ENCODE data around the gene MGMT. TPM values are rescaled to one million over a fixed set of nuclear protein-coding genes. Genes with fewer than 3 reads are reported as not detected.

Gene MGMT
- total and polyA plus RNA-seq, 2 of the 4 experiments (the other 2 are of a cell fraction), result 11.5 to 17.8 TPM

DNA sequence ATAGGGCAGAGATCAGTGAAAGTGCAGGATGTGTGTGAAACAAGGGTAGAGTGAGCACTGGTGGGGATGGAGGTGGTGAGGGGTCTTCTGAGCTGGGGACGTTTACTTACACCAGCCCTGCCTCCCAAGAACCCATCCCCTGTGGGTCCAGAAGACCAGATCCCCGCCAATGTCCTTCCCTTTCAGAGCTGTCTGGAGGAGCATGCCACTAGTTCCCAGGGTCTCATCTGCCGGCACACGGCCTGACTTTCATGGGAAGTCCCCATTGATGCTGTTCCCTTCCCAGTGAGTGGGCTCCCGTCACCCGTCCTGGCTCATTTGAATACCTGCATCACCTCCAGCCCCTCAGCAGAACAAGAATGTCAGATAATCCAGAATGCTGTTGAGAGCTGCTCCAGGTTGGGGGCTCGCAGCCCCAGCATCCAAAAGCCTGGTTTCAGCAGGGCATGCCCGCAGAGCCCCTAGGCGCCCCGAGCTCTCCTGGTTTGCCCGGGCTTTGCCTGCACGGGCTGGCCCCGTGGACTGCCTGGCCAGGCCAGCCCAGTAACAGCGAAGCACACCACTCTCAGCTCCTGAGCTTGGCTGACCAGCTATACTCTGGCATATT, 246.7 kb downstream of the MGMT start:
- Histone ChIP-seq H3K4me3 (ENCODE audit: insufficient read depth, low read depth, low read length) (no peak overlapping the region), H3K27me3 (ENCODE audit: control insufficient read depth, insufficient read depth, low read length) (no peaks in the 10 kb centered on the region), H3K4me2 (ENCODE audit: low read depth, low read length) (no peak overlapping the region), H2BK15ac (ENCODE audit: low read depth, low read length) (no peak overlapping the region), H2BK120ac (ENCODE audit: low read depth, low read length) (no peak overlapping the region), H2AFZ (replicated peaks; ENCODE audit: low read length, poor library complexity) (no peak overlapping the region), H3K14ac (replicated peaks; ENCODE audit: low read depth, low read length) (no peak overlapping the region), H3K4me1 (ENCODE audit: control insufficient read depth, insufficient read depth, low read length) (no peaks in the 10 kb centered on the region), H3K23ac (ENCODE audit: low read depth, low read length) (no peak overlapping the region), H3K27ac (ENCODE audit: insufficient read depth, low read length) (no peak overlapping the region), H2BK5ac (ENCODE audit: low read depth, low read length, poor library complexity, severe bottlenecking) (no peak overlapping the region), H3K56ac (ENCODE audit: extremely low read depth, insufficient read depth, low read length) (no peak overlapping the region), H4K91ac (ENCODE audit: insufficient read depth, low read depth, low read length) (no peak overlapping the region), H4K8ac (ENCODE audit: low read depth in 2 of 2, low read length in 2 of 2) (no peak overlapping the region), H3K9me1 (ENCODE audit: insufficient read depth, low read length) (no peaks in the 10 kb centered on the region), H2AK5ac (ENCODE audit: low read depth, low read length) (no peak overlapping the region), H3K4ac (ENCODE audit: low read depth, low read length) (no peak overlapping the region), H3K36me3 (ENCODE audit: control insufficient read depth, insufficient read depth, low read length) (no peaks in the 10 kb centered on the region; the same call in 1 of the 2 replicates), H4K20me1 (ENCODE audit: insufficient read depth, low read length) (no peaks in the 10 kb centered on the region), H4K5ac (ENCODE audit: low read depth, low read length) (no peak overlapping the region), H3K9me3 (ENCODE audit: control insufficient read depth, insufficient read depth, low read length) (no peaks in the 10 kb centered on the region), H3K9ac (ENCODE audit: low read depth, low read length) (no peak overlapping the region), H2BK20ac (ENCODE audit: low read depth, low read length) (no peak overlapping the region), H3K18ac (ENCODE audit: low read depth, low read length) (no peak overlapping the region), H3K79me1 (ENCODE audit: low read depth in 1 of 2, low read length in 2 of 2) (no peaks in the 10 kb centered on the region), H2AK9ac (replicated peaks; ENCODE audit: low read depth, low read length, poor library complexity) (no peak overlapping the region)
- dilution Hi-C loops (cut with HindIII; ENCODE audit: low sequenced_read_pairs, unreplicated experiment) (no loop called here), in situ Hi-C loops (cut with MboI; ENCODE audit: low sequenced_read_pairs) (no loop called here), intact Hi-C loops (cut with micrococcal nuclease) (no loop called here)
- TF ChIP-seq RFX5 (IDR thresholded peaks at IDR 0.05; ENCODE audit: low read depth, low read length) (no peak), BHLHE40 (IDR thresholded peaks at IDR 0.05; ENCODE audit: low read depth, low read length) (no peak), RAD21 (IDR thresholded peaks at IDR 0.05; ENCODE audit: low read length) (no peak), NFE2L2 (IDR thresholded peaks at IDR 0.05; ENCODE audit: low read depth, low read length) (no peak), RCOR1 (IDR thresholded peaks at IDR 0.05; ENCODE audit: insufficient replicate concordance, low read length) (no peak), FOS (IDR thresholded peaks at IDR 0.05; ENCODE audit: low read depth, low read length) (no peak), MXI1 (IDR thresholded peaks at IDR 0.05; ENCODE audit: borderline replicate concordance, low read depth, low read length) (no peak), CHD1 (IDR thresholded peaks at IDR 0.05; ENCODE audit: low read depth, low read length) (no peak), CEBPB (IDR thresholded peaks at IDR 0.05; ENCODE audit: low read depth, low read length) (no peak), MAZ (IDR thresholded peaks at IDR 0.05; ENCODE audit: borderline replicate concordance, low read depth, low read length) (no peak)
- TF ChIP-seq, protein P1, sequence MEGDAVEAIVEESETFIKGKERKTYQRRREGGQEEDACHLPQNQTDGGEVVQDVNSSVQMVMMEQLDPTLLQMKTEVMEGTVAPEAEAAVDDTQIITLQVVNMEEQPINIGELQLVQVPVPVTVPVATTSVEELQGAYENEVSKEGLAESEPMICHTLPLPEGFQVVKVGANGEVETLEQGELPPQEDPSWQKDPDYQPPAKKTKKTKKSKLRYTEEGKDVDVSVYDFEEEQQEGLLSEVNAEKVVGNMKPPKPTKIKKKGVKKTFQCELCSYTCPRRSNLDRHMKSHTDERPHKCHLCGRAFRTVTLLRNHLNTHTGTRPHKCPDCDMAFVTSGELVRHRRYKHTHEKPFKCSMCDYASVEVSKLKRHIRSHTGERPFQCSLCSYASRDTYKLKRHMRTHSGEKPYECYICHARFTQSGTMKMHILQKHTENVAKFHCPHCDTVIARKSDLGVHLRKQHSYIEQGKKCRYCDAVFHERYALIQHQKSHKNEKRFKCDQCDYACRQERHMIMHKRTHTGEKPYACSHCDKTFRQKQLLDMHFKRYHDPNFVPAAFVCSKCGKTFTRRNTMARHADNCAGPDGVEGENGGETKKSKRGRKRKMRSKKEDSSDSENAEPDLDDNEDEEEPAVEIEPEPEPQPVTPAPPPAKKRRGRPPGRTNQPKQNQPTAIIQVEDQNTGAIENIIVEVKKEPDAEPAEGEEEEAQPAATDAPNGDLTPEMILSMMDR (conservative IDR thresholded peaks at IDR 0.05; ENCODE audit: low read depth, low read length), result no peak
- TF ChIP-seq, protein P2, sequence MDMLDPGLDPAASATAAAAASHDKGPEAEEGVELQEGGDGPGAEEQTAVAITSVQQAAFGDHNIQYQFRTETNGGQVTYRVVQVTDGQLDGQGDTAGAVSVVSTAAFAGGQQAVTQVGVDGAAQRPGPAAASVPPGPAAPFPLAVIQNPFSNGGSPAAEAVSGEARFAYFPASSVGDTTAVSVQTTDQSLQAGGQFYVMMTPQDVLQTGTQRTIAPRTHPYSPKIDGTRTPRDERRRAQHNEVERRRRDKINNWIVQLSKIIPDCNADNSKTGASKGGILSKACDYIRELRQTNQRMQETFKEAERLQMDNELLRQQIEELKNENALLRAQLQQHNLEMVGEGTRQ (IDR thresholded peaks at IDR 0.05; ENCODE audit: low read depth, low read length), result no peak
- DNase-seq (no peak), ATAC-seq (ENCODE audit: low read depth) (peak; percentile 37; the same call in 1 of the 2 replicates)
- CTCF ChIA-PET, result no interaction called here
- POLR2A ChIA-PET (ENCODE audit: unreplicated experiment), result no interaction called here
- WGBS, 2 experiments (ENCODE audit: extremely low coverage in 2 of 2, insufficient read length in 1 of 2), result 80% methylated on average over 1 of the region's 14 CpGs; no CpG with 5 or more reads in 1 of the 2 experiments
- BruUV-seq (replicated peaks), result no TSS peak

Measured in IMR-90 (cell line).